Mucosa of stomach (tissue), 1 donor: ENCODE results near the gene C1QTNF1.

ENCODE experiments used
- H3K27me3 ChIP-seq: one replicate; pipeline ENCODE4 v1.7.0; 2013; ENCODE audit warnings: mild to moderate bottlenecking, low read length; ENCODE audit not compliant: control insufficient read depth, insufficient read depth
- H3K36me3 ChIP-seq: one replicate; pipeline ENCODE4 v1.7.0; 2013; ENCODE audit warnings: low read length; ENCODE audit not compliant: control insufficient read depth, insufficient read depth
- H3K4me1 ChIP-seq: one replicate; pipeline ENCODE4 v1.7.0; 2013; ENCODE audit warnings: mild to moderate bottlenecking, low read length; ENCODE audit not compliant: control insufficient read depth, insufficient read depth
- H3K4me3 ChIP-seq: one replicate; pipeline ENCODE4 v1.7.0; 2013; ENCODE audit warnings: low read length
- H3K9ac ChIP-seq: one replicate; pipeline ENCODE4 v1.7.0; 2013; ENCODE audit warnings: mild to moderate bottlenecking, low read length, moderate library complexity
- H3K9me3 ChIP-seq: one replicate; pipeline ENCODE4 v1.7.0; 2013; ENCODE audit warnings: mild to moderate bottlenecking, low read length, moderate library complexity; ENCODE audit not compliant: control insufficient read depth
- donor health status: Pancreatic carcinoma.

C1QTNF1 gene

DNA sequence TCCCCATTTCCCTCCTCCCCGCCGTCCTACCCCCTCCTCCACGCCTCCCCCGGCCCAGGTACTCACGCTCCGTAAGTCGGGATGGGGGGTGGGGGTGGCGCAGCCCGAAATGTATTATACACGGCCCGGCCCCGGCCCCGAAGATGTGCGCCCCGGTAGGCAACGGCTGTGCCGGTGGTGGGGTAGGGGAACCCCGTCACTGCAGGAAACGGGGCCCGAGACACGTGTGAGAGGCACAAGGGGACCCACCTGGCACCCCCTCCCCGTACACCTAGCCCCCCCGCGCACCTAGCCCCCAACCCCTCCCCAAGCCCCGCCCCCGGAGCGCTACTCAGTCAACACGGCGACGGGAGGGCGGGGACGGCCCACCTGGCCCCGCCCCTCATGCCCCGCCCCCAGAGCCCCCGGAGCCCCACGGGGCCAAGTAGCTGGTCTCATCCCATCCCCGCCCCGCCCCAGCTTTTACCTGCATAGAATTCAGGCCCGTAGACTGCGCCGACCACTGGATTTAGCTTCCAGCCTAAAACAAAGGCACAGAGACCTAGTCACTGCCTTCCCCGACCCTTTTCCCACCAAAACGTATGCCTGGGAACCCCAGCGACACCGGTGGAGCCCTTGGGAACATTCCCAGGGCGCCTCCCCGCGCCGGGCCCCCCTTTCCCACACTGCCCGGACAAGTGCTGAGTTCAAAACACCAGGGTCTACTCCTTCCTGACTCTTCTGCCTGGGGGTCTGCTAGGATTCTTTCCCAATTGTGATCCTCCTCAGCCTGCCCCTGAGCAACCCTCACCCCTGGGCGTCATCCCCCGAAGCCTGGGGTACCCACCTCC is 73.5 kb downstream of the C1QTNF1 start:
- Histone ChIP-seq H3K27me3 (peaks cover 57% of the 10 kb centered on the region), H3K9ac (no peak overlapping the region), H3K9me3 (no peaks in the 10 kb centered on the region), H3K4me3 (no peak overlapping the region), H3K4me1 (no peaks in the 10 kb centered on the region), H3K36me3 (no peaks in the 10 kb centered on the region)

DNA sequence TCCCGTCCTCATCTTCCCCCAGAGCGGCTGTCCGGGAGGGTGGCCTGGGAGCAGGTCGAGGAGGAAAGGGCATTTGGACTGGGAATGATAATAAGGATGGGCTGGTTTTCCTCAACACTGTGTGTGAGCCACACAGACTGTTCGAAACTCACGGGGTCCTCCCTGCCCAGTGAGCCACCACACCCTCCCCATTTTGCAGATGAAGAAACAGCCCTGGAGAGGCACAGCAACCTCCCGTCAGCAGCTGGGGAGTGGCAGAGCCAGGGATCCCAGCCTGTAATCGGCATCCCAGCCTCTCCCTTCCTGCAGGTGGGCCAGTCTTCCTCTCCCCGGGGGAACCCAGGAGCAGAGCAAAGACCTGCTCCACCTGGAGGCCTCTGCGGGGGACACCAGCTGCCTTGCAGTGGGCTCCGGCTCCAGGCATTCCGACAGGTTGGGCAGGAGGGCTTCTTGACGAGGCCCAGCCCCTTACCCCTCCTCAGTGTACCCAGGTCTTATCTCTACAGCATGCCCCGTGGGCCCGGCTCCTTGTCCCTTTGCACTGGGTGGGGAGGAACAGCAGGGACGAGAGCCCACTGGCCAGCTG is 74.4 kb downstream of the C1QTNF1 start:
- Histone ChIP-seq H3K4me1 (no peaks in the 10 kb centered on the region), H3K36me3 (no peaks in the 10 kb centered on the region), H3K27me3 (peaks cover 56% of the 10 kb centered on the region), H3K9ac (no peak overlapping the region), H3K4me3 (no peak overlapping the region), H3K9me3 (no peaks in the 10 kb centered on the region)
